Liver (tissue), 9 donors: ENCODE measurements around the gene B9D2. TPM values are rescaled to one million over a fixed set of nuclear protein-coding genes. Genes with fewer than 3 reads are reported as not detected.

Source experiments
- DNase-seq: peaks from one replicate; pipeline ENCODE4 v3.0.0-alpha.2; 2017; ENCODE audit warnings: low spot score
- H3K27ac ChIP-seq, 2 donors: one replicate each; pipeline ENCODE4 v1.7.0; 2013; ENCODE audit warnings: inconsistent platforms in 2 of 2, low read length in 2 of 2, control low read depth in 1 of 2, low read depth in 1 of 2, mild to moderate bottlenecking in 1 of 2
- H3K27me3 ChIP-seq, 4 donors: one replicate each; pipeline versions ENCODE4 v1.6.1 to v1.7.0; 2013; ENCODE audit warnings: low read length in 3 of 4, inconsistent platforms in 1 of 4, mild to moderate bottlenecking in 1 of 4, moderate library complexity in 1 of 4; ENCODE audit not compliant: control insufficient read depth in 4 of 4, insufficient read depth in 4 of 4
- H3K36me3 ChIP-seq, 4 donors: one replicate each; pipeline versions ENCODE4 v1.6.1 to v1.7.0; 2013; ENCODE audit warnings: low read length in 3 of 4, mild to moderate bottlenecking in 3 of 4, low read depth in 1 of 4, moderate library complexity in 1 of 4; ENCODE audit not compliant: control insufficient read depth in 4 of 4, insufficient read depth in 3 of 4
- H3K4me1 ChIP-seq, 4 donors: one replicate each; pipeline versions ENCODE4 v1.6.1 to v1.7.0; 2013; ENCODE audit warnings: low read length in 3 of 4, mild to moderate bottlenecking in 3 of 4, moderate library complexity in 1 of 4; ENCODE audit not compliant: control insufficient read depth in 4 of 4, insufficient read depth in 4 of 4
- H3K4me3 ChIP-seq, 3 donors: one replicate each; pipeline versions ENCODE4 v1.6.1 to v1.7.0; 2013; ENCODE audit warnings: low read length in 3 of 3, control low read depth in 1 of 3, low read depth in 1 of 3, mild to moderate bottlenecking in 1 of 3
- H3K9ac ChIP-seq, 2 donors: one replicate each; pipeline ENCODE4 v1.7.0; 2013; ENCODE audit warnings: low read length in 2 of 2, mild to moderate bottlenecking in 2 of 2, moderate library complexity in 2 of 2, control low read depth in 1 of 2, low read depth in 1 of 2
- H3K9me3 ChIP-seq, 4 donors: one replicate each; pipeline versions ENCODE4 v1.6.1 to v1.7.0; 2013; ENCODE audit warnings: low read length in 3 of 4; ENCODE audit not compliant: control insufficient read depth in 4 of 4
- EGR1 ChIP-seq, 2 donors: IDR thresholded peaks; 2 replicates each; pipeline ENCODE4 v1.6.1; 2016 to 2018; ENCODE audit warnings: antibody characterized with exemption in 2 of 2, low read depth in 2 of 2
- FOXA1 ChIP-seq: IDR thresholded peaks from 2 replicates; pipeline ENCODE4 v1.6.1; 2016; ENCODE audit warnings: antibody characterized with exemption
- FOXA2 ChIP-seq: IDR thresholded peaks from 2 replicates; pipeline ENCODE4 v1.6.1; 2016; ENCODE audit warnings: antibody characterized with exemption
- GABPA ChIP-seq, 2 donors: IDR thresholded peaks in 1 of 2; conservative IDR thresholded peaks in 1 of 2; 2 replicates each; pipeline ENCODE4 v1.6.1; 2016; ENCODE audit warnings: antibody characterized with exemption in 2 of 2, mild to moderate bottlenecking in 1 of 2, moderate library complexity in 1 of 2
- HNF4A ChIP-seq, 2 donors: conservative IDR thresholded peaks; 2 replicates each; pipeline ENCODE4 v1.6.1; 2016; ENCODE audit warnings: antibody characterized with exemption in 2 of 2, mild to moderate bottlenecking in 2 of 2
- JUND ChIP-seq, 2 donors: IDR thresholded peaks; 2 replicates each; pipeline ENCODE4 v1.6.1; 2016; ENCODE audit warnings: antibody characterized with exemption in 2 of 2
- NR2F2 ChIP-seq: IDR thresholded peaks from 2 replicates; pipeline ENCODE4 v1.6.1; 2016; ENCODE audit warnings: antibody characterized with exemption
- SP1 ChIP-seq: IDR thresholded peaks from 2 replicates; pipeline ENCODE4 v1.6.1; 2018; ENCODE audit warnings: antibody characterized with exemption, mild to moderate bottlenecking
- TAF1 ChIP-seq: conservative IDR thresholded peaks from 2 replicates; pipeline ENCODE4 v1.6.1; 2016; ENCODE audit warnings: antibody characterized with exemption, mild to moderate bottlenecking
- YY1 ChIP-seq: IDR thresholded peaks from 2 replicates; pipeline ENCODE4 v1.6.1; 2016; ENCODE audit warnings: antibody characterized with exemption, mild to moderate bottlenecking
- WGBS: extraction: QIAGEN DNeasy Blood & Tissue Kit; methylation state at CpG from one replicate; pipeline ENCODE4 v1.1.7; 2013; 5-methylcytosine and 5-hydroxymethylcytosine counted together
- polyA plus RNA-seq, 2 donors: library from polyadenylated mRNA; stranded (reverse) in 1 of 2; unstranded in 1 of 2; fragments of 200-250 nt in 1 of 2; fragments of >200 nt in 1 of 2; fragmentation: Nextera tagmentation in 1 of 2; extraction: Ambion mirVana in 1 of 2; gene quantifications; one replicate each; pipeline versions ENCODE4 v1.2.1 to v1.2.3, GENCODE V29; 2013 to 2015
- total RNA-seq, 2 donors: library from RNA; depleted of rRNA; stranded (reverse); fragments of >200 nt; gene quantifications; one replicate each; pipeline ENCODE4 v1.2.3, GENCODE V29; 2014
- TF ChIP-seq, protein P1 (sequence below): IDR thresholded peaks from 2 replicates; pipeline ENCODE4 v1.6.1; 2016; ENCODE audit warnings: antibody characterized with exemption
- TF ChIP-seq, protein P2 (sequence below): IDR thresholded peaks from 2 replicates; pipeline ENCODE4 v1.6.1; 2016; ENCODE audit warnings: antibody characterized with exemption
- TF ChIP-seq, protein P3 (sequence below): IDR thresholded peaks from 2 replicates; pipeline ENCODE4 v1.6.1; 2016; ENCODE audit warnings: antibody characterized with exemption, mild to moderate bottlenecking
- donor health status: healthy.
- donor health status: healthy.
- donor health status: healthy.
- donor health status: healthy.
- donor health status: healthy.

The B9D2 gene
- total and polyA plus RNA-seq, 4 donors = 2.4 to 3.7 (median 3.0) TPM

DNA sequence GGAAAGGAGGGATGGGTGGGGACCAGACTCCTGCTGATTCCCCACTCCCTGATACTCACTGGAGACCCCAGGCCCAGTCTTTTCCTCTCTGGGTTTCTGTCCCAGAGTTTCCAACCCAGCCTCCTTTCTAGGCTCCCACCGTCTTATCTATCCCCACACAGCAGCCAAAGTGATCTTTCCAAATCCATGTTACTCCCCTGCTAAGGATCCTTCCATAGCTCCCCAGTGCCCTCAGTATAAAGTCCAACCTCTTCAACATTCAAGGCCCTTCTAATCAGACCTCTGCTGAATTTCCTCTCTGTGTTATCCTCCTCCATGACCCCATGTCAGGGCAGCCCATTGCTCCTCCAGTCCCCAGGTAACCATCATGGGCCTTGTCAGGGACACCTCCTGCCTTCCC is 8.9 kb downstream of the B9D2 start:
- Histone ChIP-seq H3K9me3 (no peaks in the 10 kb centered on the region), H3K36me3 (no peaks in the 10 kb centered on the region), H3K27ac (no peak overlapping the region), H3K9ac (no peak overlapping the region), H3K4me1 (peaks cover 0 to 34% (median 20%) of the 10 kb centered on the region in 4 donors), H3K27me3 (no peaks in the 10 kb centered on the region), H3K4me3 (no peak overlapping the region)
- DNase-seq = no peak
- WGBS = 92% methylated on average over 1 of the region's 1 CpG
- no peak for TF ChIP-seq SP1
- TF ChIP-seq, protein P1, sequence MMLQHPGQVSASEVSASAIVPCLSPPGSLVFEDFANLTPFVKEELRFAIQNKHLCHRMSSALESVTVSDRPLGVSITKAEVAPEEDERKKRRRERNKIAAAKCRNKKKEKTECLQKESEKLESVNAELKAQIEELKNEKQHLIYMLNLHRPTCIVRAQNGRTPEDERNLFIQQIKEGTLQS = no peak
- no peak for TF ChIP-seq TAF1
- TF ChIP-seq, protein P2, sequence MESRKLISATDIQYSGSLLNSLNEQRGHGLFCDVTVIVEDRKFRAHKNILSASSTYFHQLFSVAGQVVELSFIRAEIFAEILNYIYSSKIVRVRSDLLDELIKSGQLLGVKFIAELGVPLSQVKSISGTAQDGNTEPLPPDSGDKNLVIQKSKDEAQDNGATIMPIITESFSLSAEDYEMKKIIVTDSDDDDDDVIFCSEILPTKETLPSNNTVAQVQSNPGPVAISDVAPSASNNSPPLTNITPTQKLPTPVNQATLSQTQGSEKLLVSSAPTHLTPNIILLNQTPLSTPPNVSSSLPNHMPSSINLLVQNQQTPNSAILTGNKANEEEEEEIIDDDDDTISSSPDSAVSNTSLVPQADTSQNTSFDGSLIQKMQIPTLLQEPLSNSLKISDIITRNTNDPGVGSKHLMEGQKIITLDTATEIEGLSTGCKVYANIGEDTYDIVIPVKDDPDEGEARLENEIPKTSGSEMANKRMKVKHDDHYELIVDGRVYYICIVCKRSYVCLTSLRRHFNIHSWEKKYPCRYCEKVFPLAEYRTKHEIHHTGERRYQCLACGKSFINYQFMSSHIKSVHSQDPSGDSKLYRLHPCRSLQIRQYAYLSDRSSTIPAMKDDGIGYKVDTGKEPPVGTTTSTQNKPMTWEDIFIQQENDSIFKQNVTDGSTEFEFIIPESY = no peak

DNA sequence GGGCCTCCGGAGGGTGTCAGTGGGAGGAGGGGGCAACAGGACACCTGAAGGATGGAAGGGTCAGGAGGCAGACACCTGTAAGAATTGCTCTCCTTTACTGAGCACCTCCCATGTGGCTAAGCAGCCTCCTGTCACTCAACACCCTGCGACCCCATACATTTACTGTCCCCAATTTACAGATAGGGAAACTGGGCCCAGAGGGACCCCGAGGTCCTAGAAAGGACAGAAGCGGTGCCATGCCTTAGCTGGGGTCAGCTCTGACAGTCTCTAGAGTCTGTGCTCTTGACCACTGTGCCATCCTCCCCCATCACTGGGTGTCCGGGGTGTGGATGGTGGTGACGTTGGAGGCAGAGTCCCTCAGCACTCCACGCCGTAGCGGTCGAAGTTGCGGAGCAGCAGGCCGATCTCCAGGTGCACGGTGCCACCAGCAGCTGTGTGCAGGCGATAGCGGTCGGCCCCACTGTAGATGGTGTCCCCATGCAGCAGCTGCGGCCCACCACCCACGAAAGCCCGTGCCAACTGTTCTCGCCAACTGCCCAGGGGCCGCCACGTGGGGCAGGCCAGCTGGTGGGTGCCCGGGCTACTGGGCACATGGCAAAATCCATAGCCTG is 9.5 kb downstream of the B9D2 start:
- TF ChIP-seq, protein P1 = no peak
- TF ChIP-seq JUND (IDR thresholded peaks at IDR 0.05) (no peak), GABPA (IDR thresholded peaks at IDR 0.05 in 1 of 2, conservative IDR thresholded peaks at IDR 0.05 in 1 of 2) (no peak), SP1 (no peak), HNF4A (conservative IDR thresholded peaks at IDR 0.05) (no peak), NR2F2 (no peak), YY1 (no peak), FOXA2 (no peak), EGR1 (IDR thresholded peaks at IDR 0.05; ENCODE audit: low read depth in 2 of 2) (no peak), FOXA1 (no peak)
- TF ChIP-seq, protein P3, sequence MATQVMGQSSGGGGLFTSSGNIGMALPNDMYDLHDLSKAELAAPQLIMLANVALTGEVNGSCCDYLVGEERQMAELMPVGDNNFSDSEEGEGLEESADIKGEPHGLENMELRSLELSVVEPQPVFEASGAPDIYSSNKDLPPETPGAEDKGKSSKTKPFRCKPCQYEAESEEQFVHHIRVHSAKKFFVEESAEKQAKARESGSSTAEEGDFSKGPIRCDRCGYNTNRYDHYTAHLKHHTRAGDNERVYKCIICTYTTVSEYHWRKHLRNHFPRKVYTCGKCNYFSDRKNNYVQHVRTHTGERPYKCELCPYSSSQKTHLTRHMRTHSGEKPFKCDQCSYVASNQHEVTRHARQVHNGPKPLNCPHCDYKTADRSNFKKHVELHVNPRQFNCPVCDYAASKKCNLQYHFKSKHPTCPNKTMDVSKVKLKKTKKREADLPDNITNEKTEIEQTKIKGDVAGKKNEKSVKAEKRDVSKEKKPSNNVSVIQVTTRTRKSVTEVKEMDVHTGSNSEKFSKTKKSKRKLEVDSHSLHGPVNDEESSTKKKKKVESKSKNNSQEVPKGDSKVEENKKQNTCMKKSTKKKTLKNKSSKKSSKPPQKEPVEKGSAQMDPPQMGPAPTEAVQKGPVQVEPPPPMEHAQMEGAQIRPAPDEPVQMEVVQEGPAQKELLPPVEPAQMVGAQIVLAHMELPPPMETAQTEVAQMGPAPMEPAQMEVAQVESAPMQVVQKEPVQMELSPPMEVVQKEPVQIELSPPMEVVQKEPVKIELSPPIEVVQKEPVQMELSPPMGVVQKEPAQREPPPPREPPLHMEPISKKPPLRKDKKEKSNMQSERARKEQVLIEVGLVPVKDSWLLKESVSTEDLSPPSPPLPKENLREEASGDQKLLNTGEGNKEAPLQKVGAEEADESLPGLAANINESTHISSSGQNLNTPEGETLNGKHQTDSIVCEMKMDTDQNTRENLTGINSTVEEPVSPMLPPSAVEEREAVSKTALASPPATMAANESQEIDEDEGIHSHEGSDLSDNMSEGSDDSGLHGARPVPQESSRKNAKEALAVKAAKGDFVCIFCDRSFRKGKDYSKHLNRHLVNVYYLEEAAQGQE = no peak
- Histone ChIP-seq H3K4me1 (peaks cover 0 to 34% (median 20%) of the 10 kb centered on the region in 4 donors), H3K9ac (no peak overlapping the region), H3K4me3 (peak overlapping the region in 1 of 3 donors; percentile 61), H3K27ac (peak overlapping the region; percentile 31 to 73), H3K27me3 (no peaks in the 10 kb centered on the region), H3K36me3 (no peaks in the 10 kb centered on the region), H3K9me3 (no peaks in the 10 kb centered on the region)
- WGBS = 93% methylated on average over 23 of the region's 23 CpGs
- no peak for DNase-seq
